ENCODE results near the gene ATG7. TPM values are rescaled to one million over a fixed set of nuclear protein-coding genes. Genes with fewer than 3 reads are reported as not detected.

The ATG7 gene
- total RNA-seq, 1 donor from 2014 or later, result 53.5 TPM

DNA sequence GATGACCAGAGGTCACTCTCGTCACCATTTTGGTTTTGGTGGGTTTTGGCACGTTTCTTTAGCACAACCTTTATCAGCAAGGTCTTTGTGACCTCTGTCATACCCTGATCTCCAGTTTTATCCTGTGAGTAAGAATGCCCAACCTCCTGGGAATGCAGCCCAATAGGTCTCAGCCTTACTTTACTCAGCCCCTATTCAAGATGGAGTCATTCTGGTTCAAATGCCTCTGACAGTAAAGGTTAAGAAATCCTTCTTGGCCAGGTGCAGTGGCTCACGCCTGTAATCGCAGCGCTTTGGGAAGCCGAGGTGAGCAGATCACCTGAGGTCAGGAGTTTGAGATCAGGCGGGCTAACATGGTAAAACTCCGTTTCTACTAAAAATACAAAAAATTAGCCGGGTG lies 3.2 kb upstream of the ATG7 start:
- Histone ChIP-seq H2AFZ (replicated peaks) (no peak overlapping the region), H3K9me3 (ENCODE audit: low read depth) (no peaks in the 10 kb centered on the region), H3F3A (ENCODE audit: low read depth) (peaks cover 5% of the 10 kb centered on the region), H3K27me3 (peaks cover 26% of the 10 kb centered on the region), H3K9ac (no peak overlapping the region), H3K4me2 (no peak overlapping the region), H3K36me3 (no peaks in the 10 kb centered on the region), H3K79me2 (ENCODE audit: low read depth) (peaks cover 16% of the 10 kb centered on the region), H3K4me3 (no peak overlapping the region), H3K27ac (no peak overlapping the region), H3K4me1 (peaks cover 8% of the 10 kb centered on the region), H4K20me1 (ENCODE audit: low read depth) (no peaks in the 10 kb centered on the region)
- no peak for DNase-seq (ENCODE audit: low spot score)
- Mint-ChIP-seq H3K4me1 (peaks cover 12% of the 10 kb centered on the region), H3K27ac (no peak overlapping the region), H3K27me3 (ENCODE audit: insufficient read depth, low read depth) (peaks cover 2% of the 10 kb centered on the region), H3K9me3 (no peaks in the 10 kb centered on the region), H3K4me3 (no peak overlapping the region), H3K36me3 (no peaks in the 10 kb centered on the region)
- TF ChIP-seq EZH2phosphoT487 (IDR thresholded peaks at IDR 0.05), result no peak
- TF ChIP-seq, protein P1, sequence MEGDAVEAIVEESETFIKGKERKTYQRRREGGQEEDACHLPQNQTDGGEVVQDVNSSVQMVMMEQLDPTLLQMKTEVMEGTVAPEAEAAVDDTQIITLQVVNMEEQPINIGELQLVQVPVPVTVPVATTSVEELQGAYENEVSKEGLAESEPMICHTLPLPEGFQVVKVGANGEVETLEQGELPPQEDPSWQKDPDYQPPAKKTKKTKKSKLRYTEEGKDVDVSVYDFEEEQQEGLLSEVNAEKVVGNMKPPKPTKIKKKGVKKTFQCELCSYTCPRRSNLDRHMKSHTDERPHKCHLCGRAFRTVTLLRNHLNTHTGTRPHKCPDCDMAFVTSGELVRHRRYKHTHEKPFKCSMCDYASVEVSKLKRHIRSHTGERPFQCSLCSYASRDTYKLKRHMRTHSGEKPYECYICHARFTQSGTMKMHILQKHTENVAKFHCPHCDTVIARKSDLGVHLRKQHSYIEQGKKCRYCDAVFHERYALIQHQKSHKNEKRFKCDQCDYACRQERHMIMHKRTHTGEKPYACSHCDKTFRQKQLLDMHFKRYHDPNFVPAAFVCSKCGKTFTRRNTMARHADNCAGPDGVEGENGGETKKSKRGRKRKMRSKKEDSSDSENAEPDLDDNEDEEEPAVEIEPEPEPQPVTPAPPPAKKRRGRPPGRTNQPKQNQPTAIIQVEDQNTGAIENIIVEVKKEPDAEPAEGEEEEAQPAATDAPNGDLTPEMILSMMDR (IDR thresholded peaks at IDR 0.05), result no peak
- no peak for TF ChIP-seq EZH2 (IDR thresholded peaks at IDR 0.05)

- Histone ChIP-seq H3K4me2 (peak overlapping the region; percentile 89), H4K20me1 (ENCODE audit: low read depth) (no peaks in the 10 kb centered on the region), H3K27me3 (no peaks in the 10 kb centered on the region), H3K9me3 (ENCODE audit: low read depth) (no peaks in the 10 kb centered on the region), H3K4me3 (peak overlapping the region; percentile 92), H3K4me1 (peaks cover 8% of the 10 kb centered on the region), H3K36me3 (no peaks in the 10 kb centered on the region), H3K27ac (no peak overlapping the region), H3F3A (ENCODE audit: low read depth) (peaks cover 5% of the 10 kb centered on the region), H2AFZ (replicated peaks) (peak overlapping the region; percentile 65), H3K9ac (peak overlapping the region; percentile 94), H3K79me2 (ENCODE audit: low read depth) (peaks cover 23% of the 10 kb centered on the region)
- H3K9me3 Mint-ChIP-seq, result no peaks in the 10 kb centered on the region
- no peak for DNase-seq (ENCODE audit: low spot score)
- TF ChIP-seq, protein P1 (IDR thresholded peaks at IDR 0.05), result no peak
- TF ChIP-seq EZH2 (IDR thresholded peaks at IDR 0.05) (no peak), EZH2phosphoT487 (IDR thresholded peaks at IDR 0.05) (no peak)
- peak overlapping the region; percentile 94 for H3K27ac Mint-ChIP-seq
- H3K4me1 Mint-ChIP-seq, result peaks cover 12% of the 10 kb centered on the region
- peak overlapping the region; percentile 95 for H3K4me3 Mint-ChIP-seq
- peaks cover 2% of the 10 kb centered on the region for H3K27me3 Mint-ChIP-seq (ENCODE audit: insufficient read depth, low read depth)
- no peaks in the 10 kb centered on the region for H3K36me3 Mint-ChIP-seq
Observed at GRCh38 chr3:11272906-11273574, 843 bp downstream of the ATG7 start.

- H3K79me2 ChIP-seq (ENCODE audit: low read depth), result peaks cover 23% of the 10 kb centered on the region
- no peak overlapping the region for H3K4me3 ChIP-seq
- no peak overlapping the region for H3K27ac Mint-ChIP-seq
Observed at GRCh38 chr3:11273891-11274291, 1.7 kb downstream of the ATG7 start.

More at GRCh38 chr3:11273891-11274291, 1.7 kb downstream of the ATG7 start:
- Histone ChIP-seq H3K4me1 (peaks cover 8% of the 10 kb centered on the region), H3K4me2 (no peak overlapping the region), H2AFZ (replicated peaks) (no peak overlapping the region), H3K27ac (no peak overlapping the region), H3F3A (ENCODE audit: low read depth) (peaks cover 5% of the 10 kb centered on the region), H3K9me3 (ENCODE audit: low read depth) (no peaks in the 10 kb centered on the region), H4K20me1 (ENCODE audit: low read depth) (no peaks in the 10 kb centered on the region), H3K9ac (peak overlapping the region; percentile 94), H3K36me3 (no peaks in the 10 kb centered on the region), H3K27me3 (no peaks in the 10 kb centered on the region)
- H3K4me3 Mint-ChIP-seq, result peak overlapping the region; percentile 95
- TF ChIP-seq EZH2 (IDR thresholded peaks at IDR 0.05) (no peak), EZH2phosphoT487 (IDR thresholded peaks at IDR 0.05) (no peak)
- TF ChIP-seq, protein P1 (IDR thresholded peaks at IDR 0.05), result no peak
- no peak for DNase-seq (ENCODE audit: low spot score)
- no peaks in the 10 kb centered on the region for H3K36me3 Mint-ChIP-seq
- no peaks in the 10 kb centered on the region for H3K27me3 Mint-ChIP-seq (ENCODE audit: insufficient read depth, low read depth)
- H3K4me1 Mint-ChIP-seq, result peaks cover 12% of the 10 kb centered on the region
- H3K9me3 Mint-ChIP-seq, result no peaks in the 10 kb centered on the region

Measured in neural progenitor cell (in vitro differentiated cells).